ENCODE measurements around the gene PPP1R10.

GRCh38 chr6:30573113-30573512, 43.9 kb downstream of the PPP1R10 start:
- TF ChIP-seq EZH2 (IDR thresholded peaks at IDR 0.05): no peak
- TF ChIP-seq CTCF (IDR thresholded peaks at IDR 0.05): no peak
- TF ChIP-seq EZH2phosphoT487 (IDR thresholded peaks at IDR 0.05): no peak
